Activated CD4-positive, alpha-beta T cell treated with anti-CD3 and anti-CD28 coated beads, Interleukin-2, amount 10 ng/mL, durations not matched to agents 24 days and 14 days (primary cell): ENCODE data around the gene CPM. TPM values are rescaled to one million over a fixed set of nuclear protein-coding genes. Genes with fewer than 3 reads are reported as not detected.

ENCODE experiments used
- DNase-seq: peaks from one replicate; pipeline ENCODE4 v3.0.0; 2022
- H3K27ac Mint-ChIP-seq: one replicate; pipeline ENCODE4 v1.8.0; 2022; ENCODE audit warnings: mild to moderate bottlenecking, mixed read lengths
- H3K27me3 Mint-ChIP-seq: one replicate; pipeline ENCODE4 v1.8.0; 2022; ENCODE audit warnings: mixed read lengths
- H3K36me3 Mint-ChIP-seq: one replicate; pipeline ENCODE4 v1.8.0; 2022; ENCODE audit warnings: low read depth, mild to moderate bottlenecking, mixed read lengths
- H3K4me1 Mint-ChIP-seq: one replicate; pipeline ENCODE4 v1.8.0; 2021; ENCODE audit warnings: mixed read lengths
- H3K4me3 Mint-ChIP-seq: one replicate; pipeline ENCODE4 v1.8.0; 2022; ENCODE audit warnings: mild to moderate bottlenecking, moderate library complexity, mixed read lengths
- H3K9me3 Mint-ChIP-seq: one replicate; pipeline ENCODE4 v1.8.0; 2021; ENCODE audit warnings: mixed read lengths
- intact Hi-C: fragments of 100-400 bp; cut with micrococcal nuclease; formaldehyde crosslinking; loops from one replicate; pipeline ENCODE4 v1.15.1; 2023
- total RNA-seq: library from RNA; stranded (reverse); gene quantifications from 2 replicates; pipeline ENCODE4 v1.2.3, GENCODE V29; 2022

CPM gene
- total RNA-seq, 1 donor from 2014 or later, result 76.5 TPM

DNA sequence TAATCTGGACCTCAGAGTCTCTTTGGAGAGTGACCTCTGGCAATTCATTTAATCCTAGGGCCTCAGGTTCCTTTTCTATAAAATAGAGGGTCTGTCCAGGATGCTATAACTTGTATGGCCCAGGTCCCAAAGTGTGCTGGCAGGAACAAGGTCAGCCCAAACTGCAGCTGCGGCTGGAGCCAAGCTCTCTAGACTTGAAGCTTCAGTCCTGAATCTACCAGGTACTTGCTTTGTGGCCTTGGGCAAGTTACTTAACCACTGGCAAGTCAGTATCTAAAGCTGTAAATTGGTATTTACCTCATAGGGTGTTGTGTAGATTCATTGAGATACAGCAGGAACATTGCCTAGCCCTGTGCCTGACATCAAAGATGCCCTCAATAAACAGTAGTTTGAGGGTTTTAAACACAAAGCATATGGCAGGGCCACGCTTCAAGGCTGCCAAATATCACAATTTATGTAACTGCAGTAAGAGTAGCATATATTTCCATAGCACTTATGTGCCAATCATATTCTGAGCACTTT, 21.7 kb downstream of the CPM start:
- peaks cover 11% of the 10 kb centered on the region for H3K36me3 Mint-ChIP-seq
- H3K4me3 Mint-ChIP-seq, result no peak overlapping the region
- H3K9me3 Mint-ChIP-seq, result peaks cover 6% of the 10 kb centered on the region
- no peak overlapping the region for H3K27ac Mint-ChIP-seq
- H3K4me1 Mint-ChIP-seq, result peaks cover 13% of the 10 kb centered on the region
- DNase-seq, result no peak
- H3K27me3 Mint-ChIP-seq, result no peaks in the 10 kb centered on the region
- intact Hi-C loops, result no loop called here

DNA sequence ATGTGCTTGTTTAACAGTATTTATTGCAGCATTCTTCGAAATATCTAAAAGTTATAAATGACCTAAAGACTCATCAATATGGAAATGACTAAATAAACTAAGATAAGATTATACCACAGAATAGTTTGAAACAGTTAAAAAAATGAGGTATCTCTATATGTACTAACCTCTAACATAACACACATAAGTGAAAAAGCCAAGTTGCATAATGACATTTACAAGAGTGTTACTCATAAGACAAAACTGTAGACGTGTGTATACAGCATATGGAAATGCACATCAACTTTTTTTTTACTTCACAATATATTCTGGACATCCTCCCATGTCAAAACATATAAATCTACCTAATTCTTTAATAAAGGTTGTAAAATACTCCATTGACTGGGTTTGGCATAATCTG, 22.8 kb downstream of the CPM start:
- Mint-ChIP-seq H3K9me3 (peaks cover 6% of the 10 kb centered on the region), H3K36me3 (peaks cover 11% of the 10 kb centered on the region), H3K27me3 (no peaks in the 10 kb centered on the region), H3K27ac (no peak overlapping the region), H3K4me3 (no peak overlapping the region), H3K4me1 (peaks cover 6% of the 10 kb centered on the region)
- intact Hi-C loops, result no loop called here
- DNase-seq, result no peak

DNA sequence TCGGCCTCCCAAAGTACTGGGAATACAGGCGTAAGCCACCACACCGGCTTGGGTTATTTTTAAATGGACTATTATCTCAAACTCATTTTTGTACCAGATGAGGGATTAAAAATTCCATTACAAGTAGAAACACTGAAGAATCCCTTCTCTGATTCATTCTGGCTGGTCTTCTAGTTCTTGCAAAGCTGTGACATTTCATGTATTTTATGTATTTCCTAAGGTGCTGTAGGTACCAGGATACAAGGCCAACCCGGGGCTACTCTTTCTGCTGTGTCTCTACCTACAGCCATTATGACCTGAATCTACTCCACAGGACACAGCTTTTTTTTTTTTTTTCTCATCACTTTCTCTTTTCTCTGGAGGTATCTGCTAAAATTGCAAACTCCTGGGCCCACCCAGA, 24.9 kb downstream of the CPM start:
- Mint-ChIP-seq H3K4me3 (no peak overlapping the region), H3K27ac (no peak overlapping the region), H3K27me3 (no peaks in the 10 kb centered on the region), H3K4me1 (peaks cover 2% of the 10 kb centered on the region), H3K9me3 (peaks cover 6% of the 10 kb centered on the region), H3K36me3 (peaks cover 11% of the 10 kb centered on the region)
- no peak for DNase-seq
- intact Hi-C loops, result no loop called here

DNA sequence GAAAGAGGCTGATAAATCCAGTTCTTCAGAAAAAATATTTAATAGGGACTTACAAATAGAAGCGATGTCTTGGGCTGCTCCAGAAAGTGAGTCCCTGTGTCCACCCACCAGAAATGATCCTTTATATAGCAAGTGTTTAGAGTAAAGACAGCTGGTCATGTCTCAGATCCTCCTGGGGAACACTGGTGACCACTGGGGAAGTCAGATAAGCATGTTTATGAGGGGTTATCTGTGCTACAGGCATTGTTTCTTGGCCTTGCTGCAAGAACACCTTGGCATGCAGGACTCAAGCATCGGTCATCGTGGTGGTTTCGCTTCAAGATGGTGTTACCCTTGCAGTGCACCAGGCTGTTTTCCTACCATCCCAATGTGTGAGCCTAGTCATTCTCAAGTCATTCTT, 27.2 kb downstream of the CPM start:
- Mint-ChIP-seq H3K27ac (no peak overlapping the region), H3K4me1 (peaks cover 2% of the 10 kb centered on the region), H3K9me3 (peaks cover 6% of the 10 kb centered on the region), H3K4me3 (no peak overlapping the region), H3K36me3 (peaks cover 8% of the 10 kb centered on the region), H3K27me3 (no peaks in the 10 kb centered on the region)
- intact Hi-C loops, result no loop called here
- no peak for DNase-seq

DNA sequence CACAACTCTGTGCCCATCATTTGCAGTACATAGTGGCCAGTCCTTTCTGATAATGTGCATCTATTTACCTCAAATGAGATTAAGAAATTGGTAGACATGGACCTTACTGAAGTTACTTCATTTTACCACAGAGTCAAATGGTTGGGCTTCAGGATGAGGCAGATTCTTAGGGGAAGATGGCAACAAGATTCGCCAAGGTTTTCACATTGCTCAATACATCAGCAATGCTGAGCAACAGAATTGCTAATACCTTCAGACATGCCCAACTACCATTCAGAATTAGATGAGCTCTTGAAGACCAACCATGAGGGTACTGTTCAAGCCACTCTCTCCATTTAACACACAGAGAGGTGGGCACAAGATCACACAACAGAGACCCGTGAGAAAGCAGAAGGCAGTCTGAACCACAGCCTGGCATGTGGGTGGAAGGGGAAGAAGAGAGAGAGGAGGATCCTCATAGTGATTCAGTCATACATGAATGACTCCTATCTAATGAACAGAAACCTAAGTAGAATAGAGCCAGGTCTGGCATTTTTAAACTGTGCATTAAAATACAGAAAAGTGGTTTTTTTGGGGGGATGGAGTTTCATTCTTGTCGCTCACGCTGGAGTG, 28.5 kb downstream of the CPM start:
- Mint-ChIP-seq H3K27me3 (no peaks in the 10 kb centered on the region), H3K9me3 (peaks cover 4% of the 10 kb centered on the region), H3K27ac (peak overlapping the region; percentile 43), H3K4me1 (peaks cover 2% of the 10 kb centered on the region), H3K4me3 (no peak overlapping the region), H3K36me3 (peaks cover 5% of the 10 kb centered on the region)
- intact Hi-C loops, result no loop called here
- no peak for DNase-seq

DNA sequence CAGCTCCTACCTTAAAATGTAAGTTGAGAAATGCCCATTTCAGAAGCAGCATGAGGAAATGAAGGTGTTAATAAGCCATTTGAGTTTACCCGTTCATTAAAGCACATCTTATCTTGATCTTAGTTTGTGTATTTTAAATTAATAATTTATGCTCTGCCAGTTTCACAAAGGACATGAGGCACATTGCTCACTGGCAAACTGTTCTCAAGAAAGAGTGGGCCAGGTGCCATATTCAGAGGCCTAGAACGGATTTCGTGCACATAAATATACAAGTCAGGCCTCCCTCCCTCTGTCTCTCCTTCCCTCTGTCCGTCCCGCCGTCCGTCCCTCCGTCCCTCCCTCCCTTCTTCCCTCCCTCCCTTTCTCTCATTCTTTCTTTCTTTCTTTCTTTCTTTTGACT, 29.5 kb downstream of the CPM start:
- Mint-ChIP-seq H3K36me3 (peaks cover under 1% of the 10 kb centered on the region), H3K27ac (peak overlapping the region; percentile 26), H3K4me3 (no peak overlapping the region), H3K27me3 (no peaks in the 10 kb centered on the region), H3K4me1 (peaks cover 2% of the 10 kb centered on the region), H3K9me3 (no peaks in the 10 kb centered on the region)
- intact Hi-C loops, result no loop called here
- no peak for DNase-seq

DNA sequence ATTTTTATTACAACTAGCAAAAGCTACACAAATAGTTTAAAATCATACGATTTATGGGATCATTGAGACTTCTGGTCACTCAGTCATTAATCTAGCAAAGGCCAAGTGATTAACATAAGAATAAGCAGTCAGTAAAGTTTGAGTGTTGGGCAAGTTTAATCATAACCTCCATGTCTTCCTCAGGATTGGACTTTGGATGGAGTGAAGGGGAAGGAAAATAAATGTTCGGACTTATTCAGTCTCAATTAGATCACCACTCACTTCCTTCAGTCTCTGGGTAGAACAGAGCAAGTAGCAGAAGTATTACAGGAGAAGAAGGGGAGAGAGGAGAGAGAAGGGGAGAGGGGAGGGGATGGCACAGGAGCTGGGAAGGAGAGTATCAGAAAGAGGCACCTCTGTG, 31.4 kb downstream of the CPM start:
- Mint-ChIP-seq H3K4me3 (no peak overlapping the region), H3K36me3 (no peaks in the 10 kb centered on the region), H3K4me1 (peaks cover 2% of the 10 kb centered on the region), H3K27me3 (no peaks in the 10 kb centered on the region), H3K27ac (no peak overlapping the region), H3K9me3 (no peaks in the 10 kb centered on the region)
- intact Hi-C loops, result no loop called here
- no peak for DNase-seq

DNA sequence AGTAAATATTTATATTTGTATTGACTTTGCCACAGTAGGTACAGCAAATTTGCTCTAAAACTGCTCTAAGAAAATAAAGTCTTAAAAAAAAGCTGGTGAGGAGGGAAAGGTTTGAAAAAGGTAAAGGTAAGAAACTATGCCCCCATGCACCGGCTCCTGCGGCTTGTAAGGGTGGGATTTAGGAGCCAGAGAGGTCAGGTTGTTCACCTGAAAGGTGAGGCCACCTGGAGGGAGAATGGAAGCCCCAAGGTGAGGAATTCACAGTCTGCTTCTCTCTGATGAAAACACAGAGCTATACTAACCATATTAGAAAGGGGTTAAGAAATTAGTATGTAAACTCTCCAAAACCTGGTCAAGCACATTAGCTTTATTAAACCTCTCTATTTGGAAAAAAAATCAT, 31.8 kb downstream of the CPM start:
- Mint-ChIP-seq H3K9me3 (peaks cover 3% of the 10 kb centered on the region), H3K27me3 (no peaks in the 10 kb centered on the region), H3K27ac (no peak overlapping the region), H3K36me3 (peaks cover 2% of the 10 kb centered on the region), H3K4me1 (peaks cover 4% of the 10 kb centered on the region), H3K4me3 (no peak overlapping the region)
- intact Hi-C loops, result no loop called here
- DNase-seq, result no peak

DNA sequence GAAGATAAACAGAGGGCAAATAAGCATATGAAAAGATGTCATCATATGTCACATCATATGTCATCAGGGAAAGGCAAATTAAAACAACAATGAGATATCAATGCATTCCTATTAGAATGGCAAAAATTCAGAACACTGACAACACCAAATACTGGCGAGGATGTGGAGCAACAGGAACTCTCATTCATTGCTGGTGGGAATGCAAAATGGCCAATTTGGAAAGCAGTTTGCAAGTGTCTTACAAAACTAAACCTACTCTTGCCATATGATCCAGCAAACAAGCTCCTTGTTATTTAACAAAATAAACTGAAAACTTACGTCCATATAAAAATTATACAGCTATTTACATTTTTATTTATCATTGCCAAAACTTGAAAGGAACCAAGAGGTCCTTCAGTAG, 32.7 kb downstream of the CPM start:
- Mint-ChIP-seq H3K27me3 (no peaks in the 10 kb centered on the region), H3K4me3 (no peak overlapping the region), H3K27ac (no peak overlapping the region), H3K4me1 (peaks cover 10% of the 10 kb centered on the region), H3K36me3 (peaks cover 10% of the 10 kb centered on the region), H3K9me3 (peaks cover 7% of the 10 kb centered on the region)
- no peak for DNase-seq
- intact Hi-C loops, result no loop called here

DNA sequence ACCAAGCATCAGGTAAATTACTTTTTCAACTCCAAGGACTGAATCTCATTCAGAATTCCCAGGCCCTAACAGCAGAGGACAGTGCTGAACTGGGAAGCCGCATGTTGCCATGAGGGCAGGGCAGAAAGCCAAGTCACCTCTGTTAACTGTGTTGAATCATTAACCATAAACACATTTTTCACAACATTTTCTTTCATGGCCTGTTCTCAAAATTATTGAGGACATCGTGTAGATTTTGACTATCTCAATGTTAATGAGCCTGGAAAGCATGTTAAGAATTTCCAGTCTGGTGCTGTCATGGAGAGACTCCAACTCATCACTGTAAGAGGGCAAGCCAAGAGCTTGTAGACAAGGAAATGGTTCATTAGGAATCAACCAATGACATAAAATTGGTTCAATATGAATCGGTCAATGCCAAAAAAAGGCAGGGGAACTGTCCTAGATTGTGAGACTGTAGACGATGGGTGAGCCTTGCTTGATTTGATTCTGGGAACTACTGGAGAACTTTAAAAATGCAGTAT, 33.7 kb downstream of the CPM start:
- Mint-ChIP-seq H3K4me3 (no peak overlapping the region), H3K9me3 (peaks cover 10% of the 10 kb centered on the region), H3K27me3 (no peaks in the 10 kb centered on the region), H3K27ac (no peak overlapping the region), H3K36me3 (peaks cover 14% of the 10 kb centered on the region), H3K4me1 (peaks cover 8% of the 10 kb centered on the region)
- DNase-seq, result no peak
- intact Hi-C loops, result no loop called here

DNA sequence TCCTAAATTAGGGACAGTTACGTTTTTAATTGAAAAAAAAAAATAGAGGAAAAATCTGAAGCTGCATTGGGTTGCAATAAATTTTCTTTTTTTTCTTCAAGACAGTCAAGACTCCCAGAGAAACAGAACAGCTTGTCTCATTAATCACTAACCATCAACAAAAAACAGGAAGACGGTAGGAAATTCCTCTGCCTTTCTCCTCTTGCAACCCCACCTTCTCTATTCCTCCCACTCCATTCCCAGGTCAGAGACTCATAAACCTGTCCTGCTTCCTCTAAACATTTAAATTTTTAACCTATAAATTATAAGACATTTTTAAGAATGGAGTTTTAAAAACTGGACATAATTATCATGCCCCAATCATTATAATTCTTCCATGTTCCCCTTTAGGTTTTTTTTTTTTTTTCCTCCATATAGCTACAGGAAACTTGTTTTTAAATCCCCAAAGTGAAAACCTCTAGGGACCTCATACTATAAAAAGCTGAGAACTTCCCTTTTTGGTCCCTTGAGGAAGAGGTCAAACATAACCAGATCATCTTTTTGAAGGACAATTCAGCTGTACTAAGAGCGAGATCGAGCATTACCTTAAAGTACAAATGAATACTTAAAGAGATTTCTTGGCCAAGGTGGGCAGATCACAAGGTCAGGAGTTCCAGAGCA, 36.0 kb downstream of the CPM start:
- peaks cover 12% of the 10 kb centered on the region for H3K4me1 Mint-ChIP-seq
- H3K4me3 Mint-ChIP-seq, result no peak overlapping the region
- intact Hi-C loops, result no loop called here
- H3K27ac Mint-ChIP-seq, result no peak overlapping the region
- peaks cover 22% of the 10 kb centered on the region for H3K36me3 Mint-ChIP-seq
- DNase-seq, result no peak
- no peaks in the 10 kb centered on the region for H3K27me3 Mint-ChIP-seq
- H3K9me3 Mint-ChIP-seq, result peaks cover 12% of the 10 kb centered on the region

DNA sequence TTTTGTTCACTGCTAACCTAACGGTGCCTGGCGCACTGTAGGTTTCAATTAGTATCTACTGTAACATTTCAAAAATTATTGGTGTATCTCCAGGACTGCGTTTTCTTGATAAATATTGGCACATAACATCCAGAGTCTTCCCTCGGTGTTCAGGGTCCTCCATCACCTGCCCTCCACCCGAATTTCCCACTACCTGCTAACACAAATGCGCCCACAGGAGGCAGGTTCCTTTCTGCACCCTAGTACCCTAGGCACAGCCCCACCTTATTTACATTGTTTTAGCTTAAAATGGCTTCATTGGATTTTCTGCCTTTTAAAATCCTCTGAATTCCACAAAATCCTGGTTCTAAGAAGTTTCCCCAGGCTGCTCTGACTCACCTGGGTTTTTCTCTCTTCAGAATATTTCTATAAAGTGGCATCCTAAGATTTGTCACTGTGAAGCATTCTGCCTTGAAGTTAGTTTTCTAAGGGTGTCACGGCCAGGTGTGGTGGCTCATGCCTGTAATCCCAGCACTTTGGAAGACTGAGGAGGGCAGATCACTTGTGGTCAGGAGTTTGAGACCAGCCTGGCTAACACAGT, 38.6 kb downstream of the CPM start:
- peaks cover 31% of the 10 kb centered on the region for H3K4me1 Mint-ChIP-seq
- intact Hi-C loops, result no loop called here
- peaks cover 28% of the 10 kb centered on the region for H3K36me3 Mint-ChIP-seq
- no peaks in the 10 kb centered on the region for H3K27me3 Mint-ChIP-seq
- H3K27ac Mint-ChIP-seq, result no peak overlapping the region
- H3K4me3 Mint-ChIP-seq, result no peak overlapping the region
- H3K9me3 Mint-ChIP-seq, result peaks cover 18% of the 10 kb centered on the region
- DNase-seq, result no peak

DNA sequence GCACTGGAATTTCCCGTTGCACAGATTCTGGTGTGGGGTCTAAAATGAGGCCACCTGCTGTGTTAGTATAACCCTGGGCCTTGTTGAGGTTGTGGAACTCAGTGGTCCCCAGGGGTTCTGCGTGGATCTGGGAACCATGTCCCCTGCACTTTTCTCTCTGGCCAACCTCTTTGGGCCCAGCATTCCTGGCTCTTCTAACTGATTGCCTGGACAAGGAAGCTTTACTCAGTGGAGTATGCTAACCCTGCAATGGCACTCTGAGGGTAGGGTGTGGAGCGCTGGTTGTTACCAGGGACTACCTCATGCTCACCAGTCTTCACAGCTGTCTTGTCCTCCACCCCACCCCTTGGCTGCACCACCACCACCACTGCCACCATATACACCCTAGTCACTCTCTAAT, 39.2 kb downstream of the CPM start:
- DNase-seq, result no peak
- Mint-ChIP-seq H3K9me3 (peaks cover 18% of the 10 kb centered on the region), H3K27me3 (no peaks in the 10 kb centered on the region), H3K4me1 (peaks cover 34% of the 10 kb centered on the region), H3K27ac (no peak overlapping the region), H3K4me3 (no peak overlapping the region), H3K36me3 (peaks cover 28% of the 10 kb centered on the region)
- intact Hi-C loops, result no loop called here

DNA sequence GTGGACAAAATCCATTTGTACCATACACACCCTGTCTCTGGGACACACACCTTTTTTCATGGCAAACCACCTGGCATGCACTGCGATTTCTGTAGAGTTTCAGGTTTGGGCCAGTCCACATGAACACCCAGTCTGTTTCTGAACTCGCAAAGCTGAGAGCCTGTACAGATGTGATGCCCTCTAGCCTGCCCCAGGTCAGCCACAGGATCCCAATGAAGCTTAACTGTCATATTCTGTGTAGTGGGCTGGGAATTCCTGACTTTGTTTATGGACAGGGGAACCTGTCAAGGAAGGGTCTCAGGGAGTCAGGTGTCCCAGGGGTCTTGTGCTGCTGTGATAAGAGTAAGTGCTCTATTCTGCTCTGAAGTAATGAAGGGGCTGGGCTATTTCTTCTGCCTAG, 39.8 kb downstream of the CPM start:
- H3K9me3 Mint-ChIP-seq, result peaks cover 18% of the 10 kb centered on the region
- no peaks in the 10 kb centered on the region for H3K27me3 Mint-ChIP-seq
- peaks cover 29% of the 10 kb centered on the region for H3K36me3 Mint-ChIP-seq
- intact Hi-C loops, result no loop called here
- DNase-seq, result no peak
- H3K4me3 Mint-ChIP-seq, result no peak overlapping the region
- H3K4me1 Mint-ChIP-seq, result peaks cover 39% of the 10 kb centered on the region
- no peak overlapping the region for H3K27ac Mint-ChIP-seq
